ENCODE measurements around the gene TSPAN31.

Gene TSPAN31

GRCh38 chr12:57751788-57752667 lies 7.2 kb downstream of the TSPAN31 start, which contains the start of gene CDK4:
TSS of gene CDK4 (minus strand) at chr12:57752310. CDS start at chr12:57751717, 593 bp downstream.
- Histone ChIP-seq H3K27ac (peak within 1 kb of the TSS; percentile 91), H3K4me3 (peak within 1 kb of the TSS; percentile 80)
- TF ChIP-seq CTCF (IDR thresholded peaks at IDR 0.05) = no peak
- DNase-seq (ENCODE audit: low spot score) = peak; percentile 100

- Histone ChIP-seq H3K27ac (peak overlapping the region; percentile 54 to 91), H3K4me3 (peak overlapping the region; percentile 80)
- no peak for DNase-seq (ENCODE audit: low spot score)
- no peak for TF ChIP-seq CTCF (IDR thresholded peaks at IDR 0.05)
Measured at GRCh38 chr12:57752668-57753000, 7.8 kb downstream of the TSPAN31 start.

GRCh38 chr12:57753756-57754337 lies 9.0 kb downstream of the TSPAN31 start:
- DNase-seq (ENCODE audit: low spot score) = no peak
- no peak overlapping the region for H3K4me3 ChIP-seq
- no peak for TF ChIP-seq CTCF (IDR thresholded peaks at IDR 0.05)
- no peak overlapping the region for H3K27ac ChIP-seq

GRCh38 chr12:57754411-57755193 lies 9.8 kb downstream of the TSPAN31 start, which contains the start of gene MARCHF9:
TSS of gene MARCHF9 (plus strand) at chr12:57755103. CDS start at chr12:57755529, 426 bp downstream.
- Histone ChIP-seq H3K4me3 (peak within 1 kb of the TSS; percentile 89), H3K27ac (peak within 1 kb of the TSS in 1 of 2 donors; percentile 64)
- no peak for TF ChIP-seq CTCF (IDR thresholded peaks at IDR 0.05)
- no peak for DNase-seq (ENCODE audit: low spot score)

- DNase-seq (ENCODE audit: low spot score) = no peak
- Histone ChIP-seq H3K27ac (peak overlapping the region in 1 of 2 donors; percentile 64), H3K4me3 (peak overlapping the region; percentile 89)
- TF ChIP-seq CTCF (IDR thresholded peaks at IDR 0.05) = no peak
Measured at GRCh38 chr12:57755194-57755453, 10.3 kb downstream of the TSPAN31 start.

- DNase-seq (ENCODE audit: low spot score) = no peak
- peak overlapping the region; percentile 89 for H3K4me3 ChIP-seq
- H3K27ac ChIP-seq = peak overlapping the region in 1 of 2 donors; percentile 64
- TF ChIP-seq CTCF (IDR thresholded peaks at IDR 0.05) = no peak
Measured at GRCh38 chr12:57755454-57756372, 10.9 kb downstream of the TSPAN31 start.

All from coronary artery (tissue), 2 donors.